ENCODE data around the gene TRANK1.

- TF ChIP-seq CTCF (IDR thresholded peaks at IDR 0.05) (no peak), POLR2A (IDR thresholded peaks at IDR 0.05) (no peak)
Measured at GRCh38 chr3:36988356-36988755, 43.5 kb upstream of the TRANK1 start.
